Liver (tissue), 2 donors: ENCODE results near the gene NHERF2.

Source experiments
- YY1 ChIP-seq: IDR thresholded peaks from 2 replicates; pipeline ENCODE4 v1.6.1; 2016; ENCODE audit warnings: antibody characterized with exemption, mild to moderate bottlenecking
- TF ChIP-seq, protein P1 (sequence below): fragments of 150-350 bp; IDR thresholded peaks from 2 replicates; pipeline ENCODE4 v1.5.1; 2017; ENCODE audit warnings: improper control_type of control experiment, low read depth, low read length; ENCODE audit not compliant: missing input control
- donor health status: healthy.

DNA sequence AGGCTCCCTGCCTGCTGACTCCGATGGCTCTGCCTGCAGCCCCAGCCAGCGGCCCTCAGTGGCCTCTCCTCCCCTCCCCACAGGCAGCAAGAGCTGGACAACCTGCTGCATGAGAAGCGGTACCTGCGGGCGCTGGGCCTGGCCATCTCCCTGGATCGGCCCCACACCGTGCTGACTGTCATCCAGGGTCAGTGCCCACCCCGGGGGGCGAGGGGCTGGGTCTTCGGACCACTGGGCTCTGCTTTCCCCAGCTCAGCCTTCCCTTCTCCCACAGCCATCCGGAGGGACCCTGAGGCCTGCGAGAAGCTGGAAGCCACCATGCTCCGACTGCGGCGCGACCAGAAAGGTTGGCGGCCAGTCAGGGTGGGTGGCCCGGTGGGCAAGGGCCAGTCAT, 48.8 kb upstream of the NHERF2 start:
- no peak for TF ChIP-seq YY1
- TF ChIP-seq, protein P1, sequence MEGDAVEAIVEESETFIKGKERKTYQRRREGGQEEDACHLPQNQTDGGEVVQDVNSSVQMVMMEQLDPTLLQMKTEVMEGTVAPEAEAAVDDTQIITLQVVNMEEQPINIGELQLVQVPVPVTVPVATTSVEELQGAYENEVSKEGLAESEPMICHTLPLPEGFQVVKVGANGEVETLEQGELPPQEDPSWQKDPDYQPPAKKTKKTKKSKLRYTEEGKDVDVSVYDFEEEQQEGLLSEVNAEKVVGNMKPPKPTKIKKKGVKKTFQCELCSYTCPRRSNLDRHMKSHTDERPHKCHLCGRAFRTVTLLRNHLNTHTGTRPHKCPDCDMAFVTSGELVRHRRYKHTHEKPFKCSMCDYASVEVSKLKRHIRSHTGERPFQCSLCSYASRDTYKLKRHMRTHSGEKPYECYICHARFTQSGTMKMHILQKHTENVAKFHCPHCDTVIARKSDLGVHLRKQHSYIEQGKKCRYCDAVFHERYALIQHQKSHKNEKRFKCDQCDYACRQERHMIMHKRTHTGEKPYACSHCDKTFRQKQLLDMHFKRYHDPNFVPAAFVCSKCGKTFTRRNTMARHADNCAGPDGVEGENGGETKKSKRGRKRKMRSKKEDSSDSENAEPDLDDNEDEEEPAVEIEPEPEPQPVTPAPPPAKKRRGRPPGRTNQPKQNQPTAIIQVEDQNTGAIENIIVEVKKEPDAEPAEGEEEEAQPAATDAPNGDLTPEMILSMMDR: no peak
